Measurements from ENCODE around the gene ACTR8.

GRCh38 chr3:53829605-53830004 lies 52.3 kb downstream of the ACTR8 start:
- TF ChIP-seq EZH2 (IDR thresholded peaks at IDR 0.05; ENCODE audit: borderline replicate concordance, low read depth, low read length, severe bottlenecking), result no peak
- no peak for TF ChIP-seq CTCF (IDR thresholded peaks at IDR 0.05; ENCODE audit: borderline replicate concordance, extremely low read depth, low read length, poor library complexity, severe bottlenecking)

All from DND-41 (cell line).